Measurements from ENCODE around the gene GRAP2. TPM values are rescaled to one million over a fixed set of nuclear protein-coding genes. Genes with fewer than 3 reads are reported as not detected.

Gene GRAP2
- total RNA-seq, 4 donors from 2014 or later = 5.8 to 92.4 (median 6.1) TPM

- no peaks in the 10 kb centered on the region for H3K27me3 ChIP-seq
- H3K4me1 ChIP-seq = peaks cover 3 to 41% (median 9%) of the 10 kb centered on the region in 4 donors
- no peaks in the 10 kb centered on the region for H3K36me3 ChIP-seq
- no peaks in the 10 kb centered on the region for H3K9me3 ChIP-seq
- DNase-seq = no peak
- no peak overlapping the region for H3K27ac ChIP-seq
- no peak for TF ChIP-seq POLR2A (IDR thresholded peaks at IDR 0.05)
- TF ChIP-seq, protein P1, sequence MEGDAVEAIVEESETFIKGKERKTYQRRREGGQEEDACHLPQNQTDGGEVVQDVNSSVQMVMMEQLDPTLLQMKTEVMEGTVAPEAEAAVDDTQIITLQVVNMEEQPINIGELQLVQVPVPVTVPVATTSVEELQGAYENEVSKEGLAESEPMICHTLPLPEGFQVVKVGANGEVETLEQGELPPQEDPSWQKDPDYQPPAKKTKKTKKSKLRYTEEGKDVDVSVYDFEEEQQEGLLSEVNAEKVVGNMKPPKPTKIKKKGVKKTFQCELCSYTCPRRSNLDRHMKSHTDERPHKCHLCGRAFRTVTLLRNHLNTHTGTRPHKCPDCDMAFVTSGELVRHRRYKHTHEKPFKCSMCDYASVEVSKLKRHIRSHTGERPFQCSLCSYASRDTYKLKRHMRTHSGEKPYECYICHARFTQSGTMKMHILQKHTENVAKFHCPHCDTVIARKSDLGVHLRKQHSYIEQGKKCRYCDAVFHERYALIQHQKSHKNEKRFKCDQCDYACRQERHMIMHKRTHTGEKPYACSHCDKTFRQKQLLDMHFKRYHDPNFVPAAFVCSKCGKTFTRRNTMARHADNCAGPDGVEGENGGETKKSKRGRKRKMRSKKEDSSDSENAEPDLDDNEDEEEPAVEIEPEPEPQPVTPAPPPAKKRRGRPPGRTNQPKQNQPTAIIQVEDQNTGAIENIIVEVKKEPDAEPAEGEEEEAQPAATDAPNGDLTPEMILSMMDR (IDR thresholded peaks at IDR 0.05) = no peak
- peak overlapping the region in 3 of 4 donors; percentile 41 to 76 (median 64) for H3K4me3 ChIP-seq
These were observed 93.2 kb downstream of the GRAP2 start for GRCh38 chr22:39994041-39994565.

DNA sequence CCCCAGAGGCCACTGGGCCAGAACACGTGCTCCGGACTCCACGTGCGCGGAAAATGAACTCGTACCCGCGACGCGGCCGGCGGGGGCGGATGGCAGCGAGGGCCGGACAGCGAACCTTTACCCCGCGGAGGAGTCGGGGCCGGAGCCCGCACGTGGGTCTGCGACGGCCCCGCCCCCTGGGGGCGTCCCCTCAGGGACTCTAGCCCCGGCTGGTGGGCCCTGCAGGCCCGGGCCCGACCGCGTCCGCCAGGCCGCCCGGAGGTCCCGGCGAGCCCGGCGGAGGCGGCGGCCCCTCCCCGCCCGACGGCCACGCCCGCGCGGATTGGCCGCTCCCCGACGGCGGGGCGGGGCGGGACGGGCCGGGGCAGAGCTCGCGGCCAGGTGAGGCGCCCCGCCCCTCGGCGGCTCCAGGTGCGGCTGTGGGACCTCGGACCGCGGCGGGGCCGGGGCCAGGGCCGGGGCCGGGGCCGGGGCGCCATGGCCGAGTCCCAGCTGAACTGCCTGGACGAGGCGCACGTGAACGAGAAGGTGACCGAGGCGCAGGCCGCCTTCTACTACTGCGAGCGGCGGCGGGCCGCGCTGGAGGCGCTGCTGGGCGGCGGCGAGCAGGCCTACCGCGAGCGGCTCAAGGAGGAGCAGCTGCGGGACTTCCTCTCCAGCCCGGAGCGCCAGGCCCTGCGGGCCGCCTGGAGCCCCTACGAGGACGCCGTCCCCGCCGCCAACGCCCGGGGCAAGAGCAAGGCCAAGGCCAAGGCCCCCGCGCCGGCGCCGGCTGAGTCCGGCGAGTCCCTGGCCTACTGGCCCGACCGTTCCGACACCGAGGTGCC lies 93.9 kb downstream of the GRAP2 start, which contains the start of gene FAM83F:
TSS of gene FAM83F (plus strand) at position 389 of the 827 bp plus-strand sequence. CDS start at position 478, 89 bp downstream.
- peak in 2 of 3 donors; percentile 74 to 88 for DNase-seq
- peak within 1 kb of the TSS in 3 of 4 donors; percentile 84 to 89 (median 87) for H3K27ac ChIP-seq
- no peaks in the 10 kb centered on the region for H3K9me3 ChIP-seq
- H3K27me3 ChIP-seq = no peaks in the 10 kb centered on the region
- peak within 1 kb of the TSS; percentile 38 to 76 (median 52) for H3K4me3 ChIP-seq
- no peaks in the 10 kb centered on the region for H3K36me3 ChIP-seq
- peaks cover 3 to 44% (median 10%) of the 10 kb centered on the region in 4 donors for H3K4me1 ChIP-seq
- TF ChIP-seq POLR2A (IDR thresholded peaks at IDR 0.05) = peak; percentile 58 to 84
- TF ChIP-seq, protein P1 (IDR thresholded peaks at IDR 0.05) = no peak

DNA sequence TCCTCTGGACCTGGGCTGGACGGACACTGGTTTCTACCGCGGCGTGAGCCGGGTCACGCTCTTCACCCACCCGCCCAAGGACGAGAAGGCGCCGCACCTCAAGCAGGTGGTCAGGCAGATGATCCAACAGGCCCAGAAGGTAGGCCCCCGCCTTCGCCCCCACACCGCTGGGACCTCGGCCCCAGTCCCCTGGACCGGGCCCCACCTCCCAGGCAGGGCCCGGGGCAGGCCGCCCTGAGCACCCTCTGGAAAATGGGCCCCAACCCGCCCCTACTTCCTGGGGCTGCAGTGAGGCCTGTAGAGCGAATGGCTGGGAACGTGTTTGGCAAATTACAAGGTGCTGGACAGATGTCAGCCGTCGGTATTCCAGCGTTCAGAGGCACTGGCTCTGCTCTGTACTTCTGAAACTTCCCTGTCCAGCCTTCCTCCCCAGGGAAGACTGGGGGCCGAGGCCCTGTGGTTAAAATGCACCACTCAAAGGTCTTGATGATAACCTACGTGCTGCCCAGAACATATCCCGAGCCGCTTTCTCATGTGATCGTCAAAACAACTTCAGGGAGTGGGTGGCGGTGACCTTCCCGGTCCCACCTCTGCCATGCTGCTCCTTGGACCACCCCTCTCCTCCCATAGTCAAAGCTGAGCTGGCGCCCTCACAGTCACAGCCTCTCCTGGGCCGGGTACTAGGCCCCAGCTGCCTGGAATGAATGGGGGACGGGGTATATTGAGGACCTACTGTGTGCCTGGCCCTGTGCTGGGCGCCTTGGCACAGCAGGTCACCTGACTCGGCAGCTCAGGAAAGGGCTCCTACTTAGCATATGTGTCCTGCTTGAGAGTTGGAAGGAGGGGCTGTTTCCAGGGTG lies 94.7 kb downstream of the GRAP2 start:
- Histone ChIP-seq H3K4me3 (peak overlapping the region; percentile 38 to 76 (median 52)), H3K27me3 (no peaks in the 10 kb centered on the region), H3K27ac (peak overlapping the region in 3 of 4 donors; percentile 84 to 89 (median 87)), H3K9me3 (no peaks in the 10 kb centered on the region), H3K4me1 (peaks cover 3 to 45% (median 10%) of the 10 kb centered on the region in 4 donors), H3K36me3 (no peaks in the 10 kb centered on the region)
- DNase-seq = peak in 1 of 3 donors; percentile 64
- TF ChIP-seq POLR2A (IDR thresholded peaks at IDR 0.05) = no peak
- TF ChIP-seq, protein P1 (IDR thresholded peaks at IDR 0.05) = no peak

DNA sequence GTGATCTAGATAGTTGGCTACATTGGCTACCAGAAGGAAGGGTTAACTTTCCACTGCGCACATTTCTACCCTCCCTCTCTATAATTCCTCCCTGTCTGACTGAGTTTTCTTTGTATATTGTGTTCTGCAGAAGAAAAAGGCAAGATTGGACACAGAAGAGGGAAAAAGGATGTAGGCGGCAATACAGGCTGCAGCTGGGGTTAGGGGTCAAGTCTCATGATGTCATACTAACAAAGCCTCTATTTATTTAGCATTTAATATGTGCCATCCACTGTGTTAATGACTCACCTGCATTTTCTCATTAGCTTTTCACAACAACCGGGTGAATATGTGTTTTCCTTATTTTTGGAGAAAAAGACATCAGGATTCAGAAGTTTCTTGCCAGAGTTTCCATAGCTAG lies 95.8 kb downstream of the GRAP2 start:
- Histone ChIP-seq H3K27ac (peak overlapping the region in 2 of 4 donors; percentile 87 to 89), H3K27me3 (no peaks in the 10 kb centered on the region), H3K4me1 (peaks cover 3 to 46% (median 11%) of the 10 kb centered on the region in 4 donors), H3K4me3 (peak overlapping the region in 2 of 4 donors; percentile 64 to 76), H3K9me3 (no peaks in the 10 kb centered on the region), H3K36me3 (no peaks in the 10 kb centered on the region)
- no peak for DNase-seq
- TF ChIP-seq, protein P1 (IDR thresholded peaks at IDR 0.05) = no peak
- no peak for TF ChIP-seq POLR2A (IDR thresholded peaks at IDR 0.05)

- Histone ChIP-seq H3K9me3 (no peaks in the 10 kb centered on the region), H3K4me3 (peak overlapping the region in 1 of 4 donors; percentile 64), H3K27me3 (no peaks in the 10 kb centered on the region), H3K27ac (peak overlapping the region in 3 of 4 donors; percentile 57 to 83 (median 63)), H3K4me1 (peaks cover 3 to 42% (median 11%) of the 10 kb centered on the region in 4 donors), H3K36me3 (no peaks in the 10 kb centered on the region)
- no peak for DNase-seq
- TF ChIP-seq, protein P1 (IDR thresholded peaks at IDR 0.05) = no peak
- no peak for TF ChIP-seq POLR2A (IDR thresholded peaks at IDR 0.05)
These were observed 96.5 kb downstream of the GRAP2 start for GRCh38 chr22:39997421-39997820.

Measured in Peyer's patch (tissue), 4 donors.